ENCODE results near the gene BICDL2. TPM values are rescaled to one million over a fixed set of nuclear protein-coding genes. Genes with fewer than 3 reads are reported as not detected.
"Not testable (repeated sequence)": the region's sequence is repeated elsewhere in the genome, so short reads cannot be mapped to it uniquely, and the experiment has no call there.

The BICDL2 gene
- total RNA-seq, 1 donor = under 0.01 TPM

DNA sequence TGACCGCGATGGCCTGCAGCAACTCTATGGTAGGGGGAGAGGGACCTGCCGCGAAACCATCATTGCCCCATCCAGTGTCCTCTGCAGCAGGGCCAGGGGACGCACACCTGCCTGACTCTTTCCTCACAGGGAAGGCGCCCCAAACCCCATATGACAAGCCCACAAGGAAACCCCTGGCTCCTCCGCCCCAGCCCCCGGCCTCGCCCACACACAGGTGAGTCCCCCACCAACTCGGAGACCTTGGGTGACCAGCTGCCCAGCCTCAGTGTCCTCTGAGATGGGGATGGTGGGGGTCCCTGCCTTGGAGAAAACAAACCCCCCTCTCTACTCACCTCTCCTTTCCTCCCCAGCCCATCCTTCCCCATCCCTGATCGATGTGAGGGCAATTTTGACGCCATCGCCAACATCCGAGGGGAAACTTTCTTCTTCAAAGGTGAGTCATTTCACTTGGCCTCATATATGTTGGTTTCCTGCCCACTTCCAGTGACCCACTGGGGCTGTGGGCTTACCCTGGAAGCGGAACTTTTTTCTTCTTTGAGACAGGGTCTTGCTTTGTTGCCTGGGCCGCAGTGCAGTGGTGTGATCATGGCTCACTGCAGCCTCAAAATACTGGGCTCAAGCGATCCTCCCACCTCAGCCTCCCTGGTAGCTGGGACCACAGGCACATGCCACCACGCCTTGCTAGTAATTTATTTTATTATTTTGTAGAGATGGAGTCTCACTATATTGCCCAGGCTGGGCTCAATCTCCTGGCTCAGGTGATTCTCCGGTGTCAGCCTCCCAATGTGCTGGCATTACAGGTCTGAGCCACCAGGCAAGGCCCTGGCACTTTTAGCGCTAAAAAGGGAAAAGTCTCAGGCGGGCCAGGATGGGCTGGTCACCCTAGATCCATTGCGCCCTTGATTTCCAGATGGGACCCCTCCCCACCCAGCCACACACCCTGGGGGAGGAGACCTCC is 20.7 kb upstream of the BICDL2 start:
- no peak for DNase-seq (ENCODE audit: low read depth)
- TF ChIP-seq, protein P1, sequence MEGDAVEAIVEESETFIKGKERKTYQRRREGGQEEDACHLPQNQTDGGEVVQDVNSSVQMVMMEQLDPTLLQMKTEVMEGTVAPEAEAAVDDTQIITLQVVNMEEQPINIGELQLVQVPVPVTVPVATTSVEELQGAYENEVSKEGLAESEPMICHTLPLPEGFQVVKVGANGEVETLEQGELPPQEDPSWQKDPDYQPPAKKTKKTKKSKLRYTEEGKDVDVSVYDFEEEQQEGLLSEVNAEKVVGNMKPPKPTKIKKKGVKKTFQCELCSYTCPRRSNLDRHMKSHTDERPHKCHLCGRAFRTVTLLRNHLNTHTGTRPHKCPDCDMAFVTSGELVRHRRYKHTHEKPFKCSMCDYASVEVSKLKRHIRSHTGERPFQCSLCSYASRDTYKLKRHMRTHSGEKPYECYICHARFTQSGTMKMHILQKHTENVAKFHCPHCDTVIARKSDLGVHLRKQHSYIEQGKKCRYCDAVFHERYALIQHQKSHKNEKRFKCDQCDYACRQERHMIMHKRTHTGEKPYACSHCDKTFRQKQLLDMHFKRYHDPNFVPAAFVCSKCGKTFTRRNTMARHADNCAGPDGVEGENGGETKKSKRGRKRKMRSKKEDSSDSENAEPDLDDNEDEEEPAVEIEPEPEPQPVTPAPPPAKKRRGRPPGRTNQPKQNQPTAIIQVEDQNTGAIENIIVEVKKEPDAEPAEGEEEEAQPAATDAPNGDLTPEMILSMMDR (IDR thresholded peaks at IDR 0.05; ENCODE audit: insufficient read depth, low read depth, low read length) = no peak
- H3K4me3 ChIP-seq (ENCODE audit: low read depth, low read length) = no peak overlapping the region

DNA sequence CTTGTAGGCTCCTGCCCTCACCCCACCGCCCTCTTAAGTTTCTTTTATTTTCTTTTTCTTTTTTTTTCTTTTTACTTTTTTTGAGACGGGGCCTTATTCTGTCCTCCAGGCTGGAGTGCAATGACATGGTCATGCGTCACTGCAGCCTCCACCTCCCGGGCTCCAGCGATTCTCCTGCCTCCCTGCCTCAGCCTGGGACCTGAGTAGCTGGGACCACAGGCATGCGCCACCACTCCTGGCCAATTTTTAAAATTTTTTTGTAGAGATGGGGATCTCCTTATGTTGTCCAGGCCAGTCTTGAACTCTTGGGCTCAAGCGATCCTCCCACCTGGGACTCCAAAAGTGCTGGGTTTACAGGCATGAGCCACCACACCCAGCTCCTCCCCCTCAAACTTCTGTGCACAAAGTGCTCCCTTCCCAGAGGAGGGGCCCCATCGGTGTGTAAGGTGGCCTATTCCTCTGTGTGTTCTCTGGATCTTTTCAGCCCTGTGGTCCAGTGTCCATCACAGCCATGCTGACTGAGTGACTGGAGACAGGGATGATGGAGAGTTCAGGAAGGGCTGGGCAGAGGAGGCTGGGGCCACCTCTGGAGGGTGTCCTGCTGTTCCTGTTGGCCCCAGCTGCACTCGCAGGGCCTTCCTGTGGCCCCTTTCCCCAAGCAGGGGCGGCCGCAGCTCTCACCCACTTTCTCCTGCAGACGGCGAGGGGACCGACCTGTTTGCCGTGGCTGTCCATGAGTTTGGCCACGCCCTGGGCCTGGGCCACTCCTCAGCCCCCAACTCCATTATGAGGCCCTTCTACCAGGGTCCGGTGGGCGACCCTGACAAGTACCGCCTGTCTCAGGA is 19.8 kb upstream of the BICDL2 start:
- no peak overlapping the region for H3K4me3 ChIP-seq (ENCODE audit: low read depth, low read length)
- DNase-seq (ENCODE audit: low read depth) = no peak
- TF ChIP-seq, protein P1 (IDR thresholded peaks at IDR 0.05; ENCODE audit: insufficient read depth, low read depth, low read length) = no peak

DNA sequence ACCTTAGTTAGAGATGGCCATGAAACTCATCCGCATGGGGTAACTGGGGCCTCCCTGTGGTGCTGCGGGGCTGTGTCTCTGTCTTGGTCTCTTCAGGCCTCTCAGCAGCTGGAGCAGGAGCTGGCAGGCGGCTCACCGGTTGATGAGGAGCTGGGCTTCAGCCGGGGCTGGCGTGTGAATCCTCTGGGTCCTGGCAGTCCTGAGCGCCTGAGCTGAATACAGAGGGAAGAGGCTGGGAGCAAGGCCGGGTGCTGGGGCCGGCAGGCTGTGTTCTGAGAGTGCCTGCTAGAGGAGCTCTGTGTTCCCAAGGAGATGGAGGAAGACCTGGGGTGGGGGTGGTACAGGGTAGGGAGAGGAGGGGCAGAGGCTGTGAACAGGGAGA is 19.0 kb upstream of the BICDL2 start:
- not testable (repeated sequence) for H3K4me3 ChIP-seq (ENCODE audit: low read depth, low read length); DNase-seq (ENCODE audit: low read depth)

DNA sequence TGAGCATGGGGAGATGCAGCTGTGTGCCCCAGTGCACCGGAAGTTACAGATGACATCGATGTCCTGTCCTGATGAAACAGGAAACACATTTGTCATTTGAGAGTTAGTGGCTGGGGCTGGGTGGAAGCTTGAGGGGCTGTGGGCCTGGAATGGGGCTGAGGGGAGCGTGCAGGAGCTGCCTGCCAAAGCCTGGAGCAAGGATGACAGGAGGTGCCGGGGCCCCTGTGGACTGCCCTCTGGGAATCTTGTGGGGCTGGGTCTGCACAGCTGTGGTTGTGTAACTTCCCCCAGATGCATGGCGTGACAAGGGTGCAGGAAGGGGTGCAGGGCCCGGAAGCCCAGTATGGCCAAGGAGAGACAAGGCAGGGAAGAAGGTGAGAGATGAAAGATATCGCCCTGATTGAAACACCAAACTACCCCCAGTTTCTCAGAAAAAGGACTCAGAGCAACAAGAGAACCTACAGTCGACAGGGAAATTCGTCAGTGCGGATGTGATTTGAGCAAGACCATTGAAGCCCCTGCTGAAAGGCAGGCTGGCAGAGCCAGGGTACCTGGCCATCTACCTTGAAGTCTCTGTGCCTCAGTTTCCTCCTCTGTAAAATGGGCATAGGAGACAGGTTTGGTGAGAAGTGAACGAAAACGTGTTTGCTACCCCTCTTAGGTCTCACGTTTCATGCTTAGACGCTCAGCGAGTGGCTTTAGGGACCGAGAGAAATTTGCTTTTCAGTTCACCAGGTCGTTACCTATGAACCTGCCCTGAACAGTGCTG is 18.4 kb upstream of the BICDL2 start:
- no peak for DNase-seq (ENCODE audit: low read depth)
- H3K4me3 ChIP-seq (ENCODE audit: low read depth, low read length) = no peak overlapping the region
- TF ChIP-seq, protein P1 (IDR thresholded peaks at IDR 0.05; ENCODE audit: insufficient read depth, low read depth, low read length) = no peak

DNA sequence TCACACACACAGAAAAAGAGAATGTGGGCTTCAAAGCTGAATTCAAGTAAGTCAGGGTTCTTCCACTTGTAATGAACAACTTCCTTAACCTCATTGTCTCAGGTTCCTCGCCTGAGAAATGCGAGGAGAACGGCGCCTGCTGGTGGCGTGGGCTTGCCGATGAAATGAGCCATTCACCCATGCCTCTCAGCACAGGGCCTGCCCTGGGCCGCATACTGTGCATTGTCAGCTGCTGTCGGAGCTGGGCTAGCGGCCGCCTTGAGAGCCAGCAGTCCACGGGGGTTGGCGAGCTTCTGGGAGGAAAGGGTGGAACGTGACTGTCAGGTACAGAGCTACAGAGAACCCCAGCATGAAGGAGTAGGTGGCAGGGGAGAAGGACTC is 16.6 kb upstream of the BICDL2 start:
- DNase-seq (ENCODE audit: low read depth); H3K4me3 ChIP-seq (ENCODE audit: low read depth, low read length): not testable (repeated sequence)

DNA sequence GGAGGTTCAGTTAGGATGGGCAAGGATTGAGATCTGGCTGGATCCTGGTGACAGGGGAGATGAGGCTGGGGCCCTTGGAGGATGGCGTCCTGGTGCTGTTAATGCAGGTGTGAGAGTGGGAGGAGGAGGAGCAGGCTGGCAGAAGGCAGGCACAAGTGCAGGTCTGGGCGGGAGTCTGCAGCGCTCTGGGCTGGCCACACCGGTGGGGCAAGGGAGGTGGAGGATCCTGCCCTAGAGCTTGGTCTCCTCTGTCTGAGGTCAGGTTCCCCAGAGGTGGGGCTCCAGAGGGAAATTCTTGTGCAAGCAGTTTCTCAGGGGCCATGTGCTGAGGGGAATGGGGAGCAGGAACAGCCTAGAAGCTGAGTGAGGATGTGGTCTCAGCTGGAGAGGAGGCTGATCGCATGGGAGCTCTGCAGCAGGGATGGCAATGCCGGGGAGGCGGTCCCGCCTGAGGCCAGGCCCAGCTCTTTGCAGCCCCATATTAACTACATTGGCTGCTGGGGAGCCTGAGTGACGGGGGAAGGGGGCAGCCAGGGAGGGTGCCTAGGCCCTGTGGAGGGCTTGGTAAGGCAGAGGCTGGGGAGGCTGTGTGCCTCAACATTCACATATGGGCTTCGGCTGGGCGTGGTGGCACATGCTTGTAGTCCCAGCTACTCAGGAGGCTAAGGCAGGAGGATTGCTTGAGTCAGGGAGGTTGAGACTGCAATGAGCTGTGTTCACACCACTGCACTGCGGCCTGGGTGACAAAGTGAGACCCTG is 16.0 kb upstream of the BICDL2 start:
- not testable (repeated sequence) for DNase-seq (ENCODE audit: low read depth); H3K4me3 ChIP-seq (ENCODE audit: low read depth, low read length)

DNA sequence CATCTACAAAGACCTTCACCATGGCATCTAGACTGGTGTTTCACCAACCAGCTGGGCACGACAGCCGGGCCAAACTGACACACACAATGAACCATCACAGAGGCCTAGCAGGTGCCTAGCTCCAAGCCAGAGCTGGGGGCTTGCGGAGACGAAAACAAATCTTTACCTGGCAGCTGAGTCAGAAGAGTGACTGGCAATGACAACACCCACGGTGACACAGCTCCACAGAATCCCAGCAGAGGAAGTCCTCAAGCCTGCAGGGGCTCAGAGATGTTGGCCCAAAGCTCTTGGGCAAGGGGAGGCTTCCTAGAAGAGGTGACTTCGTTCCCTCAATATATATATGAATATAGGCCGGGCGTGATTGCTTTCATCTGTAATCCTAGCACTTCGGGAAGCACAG is 14.8 kb upstream of the BICDL2 start:
- no peak overlapping the region for H3K4me3 ChIP-seq (ENCODE audit: low read depth, low read length)
- TF ChIP-seq, protein P1 (IDR thresholded peaks at IDR 0.05; ENCODE audit: insufficient read depth, low read depth, low read length) = no peak
- no peak for DNase-seq (ENCODE audit: low read depth)
